Activated CD8-positive, alpha-beta memory T cell treated with anti-CD3 and anti-CD28 coated beads for 24 hours (primary cell): ENCODE results near the gene P2RY14.

ENCODE experiments used
- DNase-seq: peaks from one replicate; pipeline ENCODE4 v3.0.0-alpha.2; 2020

P2RY14 gene

GRCh38 chr3:151213151-151213550 lies 65.2 kb downstream of the P2RY14 start:
- DNase-seq: no peak

GRCh38 chr3:151210676-151211381 lies 67.5 kb downstream of the P2RY14 start:
- no peak for DNase-seq

GRCh38 chr3:151209654-151210053 lies 68.7 kb downstream of the P2RY14 start:
- no peak for DNase-seq

- no peak for DNase-seq
Observed at GRCh38 chr3:151206201-151206600, 72.1 kb downstream of the P2RY14 start.

GRCh38 chr3:151205482-151205881 lies 72.9 kb downstream of the P2RY14 start:
- DNase-seq: no peak

- DNase-seq: no peak
Observed at GRCh38 chr3:151204530-151205402, 73.6 kb downstream of the P2RY14 start.

GRCh38 chr3:151203051-151203420 lies 75.3 kb downstream of the P2RY14 start, which contains the start of gene GPR171:
GPR171 (minus strand) TSS chr3:151203216; CDS start chr3:151199386, 3,830 bp downstream.
- peak; percentile 78 for DNase-seq

- no peak for DNase-seq
Observed at GRCh38 chr3:151201051-151201730, 77.2 kb downstream of the P2RY14 start.

- DNase-seq: no peak
Observed at GRCh38 chr3:151200586-151200985, 77.8 kb downstream of the P2RY14 start.

- DNase-seq: no peak
Observed at GRCh38 chr3:151199554-151200438, 78.5 kb downstream of the P2RY14 start.

GRCh38 chr3:151198849-151199248 lies 79.5 kb downstream of the P2RY14 start:
- DNase-seq: no peak

GRCh38 chr3:151197981-151198767 lies 80.2 kb downstream of the P2RY14 start:
- no peak for DNase-seq

- no peak for DNase-seq
Observed at GRCh38 chr3:151197228-151197627, 81.1 kb downstream of the P2RY14 start.

GRCh38 chr3:151196434-151196833 lies 81.9 kb downstream of the P2RY14 start:
- no peak for DNase-seq

GRCh38 chr3:151195826-151196225 lies 82.5 kb downstream of the P2RY14 start:
- no peak for DNase-seq

- no peak for DNase-seq
Observed at GRCh38 chr3:151192545-151192944, 85.8 kb downstream of the P2RY14 start.

- DNase-seq: no peak
Observed at GRCh38 chr3:151191095-151191494, 87.2 kb downstream of the P2RY14 start.

GRCh38 chr3:151183265-151183671 lies 95.1 kb downstream of the P2RY14 start:
- no peak for DNase-seq

- DNase-seq: no peak
Observed at GRCh38 chr3:151182349-151183079, 95.8 kb downstream of the P2RY14 start.

GRCh38 chr3:151178208-151178845 lies 100.0 kb downstream of the P2RY14 start:
- no peak for DNase-seq
